GM04504 (cell line): ENCODE data around the gene RBCK1.
A peak's percentile ranks its signal among the peaks of the same experiment; 100 is the strongest.
"Not testable (repeated sequence)": the region's sequence is repeated elsewhere in the genome, so short reads cannot be mapped to it uniquely, and the experiment has no call there.

ENCODE experiments used
- DNase-seq: peaks from one replicate; pipeline ENCODE4 v3.0.0-alpha.2; 2012; ENCODE audit warnings: low read depth

Gene RBCK1

GRCh38 chr20:376089-376488, 32.0 kb upstream of the RBCK1 start:
- DNase-seq: no peak

- no peak for DNase-seq
These were observed 31.3 kb upstream of the RBCK1 start for GRCh38 chr20:376750-377149.

- not testable (repeated sequence) for DNase-seq
These were observed 30.5 kb upstream of the RBCK1 start for GRCh38 chr20:377578-377977.

- DNase-seq: no peak
These were observed 29.1 kb upstream of the RBCK1 start for GRCh38 chr20:378961-379336.

- DNase-seq: peak; percentile 45
These were observed 27.1 kb upstream of the RBCK1 start for GRCh38 chr20:380763-381580.

- DNase-seq: peak; percentile 67
These were observed 26.4 kb upstream of the RBCK1 start for GRCh38 chr20:381581-382290.

- no peak for DNase-seq
These were observed 25.6 kb upstream of the RBCK1 start for GRCh38 chr20:382291-383115.

GRCh38 chr20:383889-384288, 24.2 kb upstream of the RBCK1 start:
- no peak for DNase-seq

- DNase-seq: no peak
These were observed 23.4 kb upstream of the RBCK1 start for GRCh38 chr20:384723-385122.

GRCh38 chr20:385448-385847, 22.7 kb upstream of the RBCK1 start:
- DNase-seq: no peak

- DNase-seq: not testable (repeated sequence)
These were observed 21.5 kb upstream of the RBCK1 start for GRCh38 chr20:386634-387033.

- no peak for DNase-seq
These were observed 20.6 kb upstream of the RBCK1 start for GRCh38 chr20:387520-387919.

GRCh38 chr20:388034-388994, 19.8 kb upstream of the RBCK1 start:
- DNase-seq: no peak

GRCh38 chr20:389220-389619, 18.9 kb upstream of the RBCK1 start:
- DNase-seq: no peak

- DNase-seq: no peak
These were observed 16.9 kb upstream of the RBCK1 start for GRCh38 chr20:391041-391711.

- not testable (repeated sequence) for DNase-seq
These were observed 14.8 kb upstream of the RBCK1 start for GRCh38 chr20:393296-393695.

GRCh38 chr20:396252-396618, 11.9 kb upstream of the RBCK1 start:
- DNase-seq: no peak

- no peak for DNase-seq
These were observed 11.3 kb upstream of the RBCK1 start for GRCh38 chr20:396619-397431.

GRCh38 chr20:397432-398237, 10.5 kb upstream of the RBCK1 start:
- DNase-seq: no peak
